PFSK-1 (cell line): ENCODE data around the gene KAT7.

Experiments used
- FOXP2 ChIP-seq: optimal IDR thresholded peaks from 2 replicates; pipeline ENCODE3; 2011; ENCODE audit warnings: borderline replicate concordance, control low read depth, inconsistent platforms; ENCODE audit not compliant: insufficient read depth; ENCODE audit errors: extremely low read length, extremely low read depth
- POLR2AphosphoS5 ChIP-seq: IDR thresholded peaks from 2 replicates; pipeline ENCODE4 v1.6.1; 2012; ENCODE audit warnings: low read depth, mild to moderate bottlenecking, control low read depth, low read length, moderate library complexity
- REST ChIP-seq, 2 experiments: IDR thresholded peaks; 2 replicates each; pipeline versions ENCODE4 v1.6.1 to v1.8.0; 2011 to 2012; ENCODE audit warnings: low read depth in 2 of 2, low read length in 2 of 2, control low read depth in 1 of 2, inconsistent platforms in 1 of 2, mild to moderate bottlenecking in 1 of 2, moderate library complexity in 1 of 2; ENCODE audit not compliant: insufficient read depth in 1 of 2
- SIN3A ChIP-seq: IDR thresholded peaks from 2 replicates; pipeline ENCODE4 v1.6.1; 2012; ENCODE audit warnings: mild to moderate bottlenecking, low read length, moderate library complexity, borderline replicate concordance; ENCODE audit not compliant: insufficient read depth
- TAF1 ChIP-seq: IDR thresholded peaks from 2 replicates; pipeline ENCODE4 v1.6.1; 2012; ENCODE audit warnings: low read length, control low read depth, borderline replicate concordance; ENCODE audit not compliant: insufficient read depth

The KAT7 gene

GRCh38 chr17:49859991-49860953 lies 71.8 kb downstream of the KAT7 start:
- TF ChIP-seq SIN3A, result no peak
- no peak for TF ChIP-seq TAF1
- TF ChIP-seq POLR2AphosphoS5, result no peak
- no peak for TF ChIP-seq FOXP2
- TF ChIP-seq REST (IDR thresholded peaks at IDR 0.05; ENCODE audit: insufficient read depth in 1 of 2, low read depth in 2 of 2, low read length in 2 of 2), result no peak

DNA sequence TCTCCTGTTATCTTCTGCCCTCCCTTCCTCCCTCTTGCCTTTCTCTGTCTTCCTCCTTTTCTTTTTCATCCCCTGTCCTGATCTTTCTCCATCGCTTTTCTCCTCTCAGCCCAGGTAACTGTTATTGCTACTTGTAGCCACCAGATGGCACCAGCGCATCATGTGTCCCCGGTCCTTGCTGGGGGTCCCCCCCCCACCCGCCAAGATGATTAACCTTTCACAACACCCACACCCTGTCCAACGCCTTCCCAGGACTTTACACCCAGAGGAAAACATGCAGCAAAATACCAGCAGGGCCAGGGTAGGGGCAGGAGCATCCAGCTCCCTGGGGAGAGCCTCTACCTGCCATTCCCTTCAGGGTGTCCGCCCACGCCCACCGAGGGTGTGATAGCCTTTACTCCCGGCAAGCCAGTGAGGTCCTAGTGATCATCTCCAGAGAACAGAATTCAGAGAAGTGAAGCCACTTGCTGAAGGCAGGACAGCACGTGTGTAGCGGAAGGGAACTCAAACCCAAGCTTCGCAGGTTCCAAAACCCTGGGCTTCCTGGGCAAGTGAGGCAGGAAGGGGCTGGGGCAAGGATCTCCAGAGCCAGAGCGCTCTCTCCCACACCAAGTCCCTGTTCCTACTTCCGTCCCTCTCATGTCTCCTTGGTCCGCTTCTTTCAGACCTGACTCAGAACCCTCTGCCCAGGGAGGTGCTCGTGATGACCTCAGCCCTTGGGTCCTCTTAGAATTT lies 72.8 kb downstream of the KAT7 start:
- TF ChIP-seq FOXP2, result no peak
- TF ChIP-seq SIN3A, result no peak
- TF ChIP-seq POLR2AphosphoS5, result no peak
- no peak for TF ChIP-seq TAF1
- no peak for TF ChIP-seq REST (IDR thresholded peaks at IDR 0.05; ENCODE audit: insufficient read depth in 1 of 2, low read depth in 2 of 2, low read length in 2 of 2)

DNA sequence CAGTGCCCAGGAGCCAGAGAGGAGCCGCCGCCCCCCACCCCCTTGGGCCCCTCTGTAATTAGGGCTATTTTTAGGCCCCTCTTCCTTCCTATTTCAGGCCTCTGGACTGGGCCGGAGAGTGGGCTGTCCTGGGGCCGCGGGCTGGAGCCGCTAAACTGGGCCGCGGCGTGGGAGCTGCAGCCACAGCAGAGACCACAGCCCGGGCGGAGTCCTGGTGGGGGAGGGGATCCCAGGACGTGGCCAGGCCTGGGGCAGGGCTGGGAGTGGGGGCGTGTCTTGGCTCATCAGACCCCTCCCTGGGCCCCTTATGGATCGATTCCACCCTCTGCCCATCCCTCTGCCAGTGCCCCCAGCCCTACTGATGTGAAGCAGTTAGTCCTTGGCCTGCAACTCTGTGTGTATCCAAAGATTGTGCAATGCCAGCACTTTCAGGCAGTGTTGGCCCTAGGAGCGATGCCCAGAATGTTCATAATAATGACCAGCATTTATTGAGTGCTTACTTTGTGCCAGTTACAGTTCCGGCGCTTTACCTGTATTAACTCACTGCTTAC lies 74.4 kb downstream of the KAT7 start:
- TF ChIP-seq TAF1, result no peak

DNA sequence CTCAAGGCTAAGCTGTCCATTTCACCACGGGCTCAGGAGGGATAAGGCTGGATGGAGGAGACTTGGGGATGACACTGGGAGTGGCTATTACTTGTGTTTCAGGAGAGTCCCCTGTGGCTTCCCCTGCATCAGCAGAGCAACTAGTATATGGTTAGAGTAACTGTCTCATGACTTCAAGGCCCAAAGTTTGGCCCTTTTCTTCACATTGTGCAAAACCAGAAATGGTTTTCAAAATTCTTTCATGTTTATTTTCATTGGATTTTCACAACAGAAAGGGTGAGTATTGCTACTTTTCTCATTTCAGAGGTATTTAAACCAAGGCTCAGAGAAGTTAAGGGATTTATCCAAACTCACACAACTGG lies 77.5 kb downstream of the KAT7 start:
- TF ChIP-seq POLR2AphosphoS5, result no peak
- TF ChIP-seq FOXP2, result no peak
- TF ChIP-seq REST (IDR thresholded peaks at IDR 0.05; ENCODE audit: insufficient read depth in 1 of 2, low read depth in 2 of 2, low read length in 2 of 2), result no peak
- TF ChIP-seq SIN3A, result no peak
- no peak for TF ChIP-seq TAF1

DNA sequence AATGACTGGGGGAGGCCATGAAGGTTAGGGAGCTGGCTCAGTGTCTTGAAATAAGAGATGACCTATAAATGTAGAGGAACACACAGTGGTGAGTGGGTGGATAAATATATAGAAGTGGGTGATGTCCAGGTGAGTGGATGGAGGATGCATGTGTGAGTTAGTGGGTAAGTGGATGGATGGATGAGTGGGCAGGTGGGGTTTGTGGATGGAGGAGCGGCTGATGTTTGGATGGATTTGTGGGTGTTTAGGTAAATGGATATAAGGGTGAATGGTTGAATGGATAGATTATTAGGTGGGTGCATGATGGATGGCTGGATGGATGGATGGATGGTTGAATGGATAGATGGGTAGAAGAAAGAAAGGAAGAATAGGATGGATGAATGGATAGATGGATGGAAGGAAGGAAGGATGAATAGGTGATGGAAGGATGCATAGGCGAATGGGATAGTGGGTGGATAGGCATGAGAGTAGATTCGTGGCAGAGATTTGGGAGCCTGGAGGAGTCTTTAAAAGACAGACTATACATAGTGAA lies 78.5 kb downstream of the KAT7 start:
- TF ChIP-seq SIN3A (no peak), TAF1 (no peak), REST (IDR thresholded peaks at IDR 0.05; ENCODE audit: insufficient read depth in 1 of 2, low read depth in 2 of 2, low read length in 2 of 2) (no peak), FOXP2 (no peak), POLR2AphosphoS5 (no peak)
